GM04504 (cell line): ENCODE data around the gene EHBP1L1.
A peak's percentile ranks its signal among the peaks of the same experiment; 100 is the strongest.
"Not testable (repeated sequence)": the region's sequence is repeated elsewhere in the genome, so short reads cannot be mapped to it uniquely, and the experiment has no call there.

Source experiments
- DNase-seq: peaks from one replicate; pipeline ENCODE4 v3.0.0-alpha.2; 2012; ENCODE audit warnings: low read depth

Gene EHBP1L1

DNA sequence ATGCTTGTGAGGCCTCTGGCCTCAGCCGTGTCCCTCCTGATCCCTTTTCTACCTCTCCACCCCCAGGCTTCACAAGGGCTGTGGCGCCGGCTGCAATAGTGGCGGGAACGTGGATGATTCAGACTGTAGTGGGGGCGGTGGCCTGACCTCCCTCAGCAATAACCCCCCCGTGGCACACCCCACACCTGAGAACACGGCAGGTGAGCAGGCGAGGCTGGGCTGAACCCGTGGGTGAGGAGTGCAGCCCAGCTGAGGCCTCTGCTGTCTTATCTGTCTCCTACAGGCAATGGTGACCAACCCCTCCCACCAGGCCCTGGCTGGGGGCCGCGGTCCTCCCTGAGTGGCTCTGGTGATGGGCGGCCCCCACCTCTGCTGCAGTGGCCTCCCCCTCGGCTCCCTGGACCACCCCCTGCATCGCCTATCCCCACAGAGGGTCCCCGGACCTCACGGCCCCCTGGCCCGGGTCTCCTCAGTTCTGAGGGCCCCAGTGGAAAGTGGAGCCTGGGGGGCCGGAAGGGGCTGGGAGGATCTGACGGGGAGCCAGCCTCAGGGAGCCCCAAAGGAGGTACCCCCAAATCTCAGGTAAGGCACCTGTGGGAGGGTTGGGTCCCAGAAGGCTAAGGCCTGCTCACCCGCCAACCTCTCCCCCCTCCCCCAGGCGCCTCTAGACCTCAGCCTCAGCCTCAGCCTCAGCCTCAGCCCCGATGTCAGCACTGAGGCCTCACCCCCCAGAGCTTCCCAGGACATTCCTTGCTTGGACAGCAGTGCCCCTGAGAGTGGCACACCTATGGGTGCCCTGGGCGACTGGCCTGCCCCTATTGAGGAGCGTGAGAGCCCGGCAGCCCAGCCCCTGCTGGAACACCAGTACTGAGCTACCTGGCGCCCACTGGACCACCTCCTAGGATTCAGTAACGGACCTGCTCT, 60.5 kb downstream of the EHBP1L1 start:
- DNase-seq: no peak

DNA sequence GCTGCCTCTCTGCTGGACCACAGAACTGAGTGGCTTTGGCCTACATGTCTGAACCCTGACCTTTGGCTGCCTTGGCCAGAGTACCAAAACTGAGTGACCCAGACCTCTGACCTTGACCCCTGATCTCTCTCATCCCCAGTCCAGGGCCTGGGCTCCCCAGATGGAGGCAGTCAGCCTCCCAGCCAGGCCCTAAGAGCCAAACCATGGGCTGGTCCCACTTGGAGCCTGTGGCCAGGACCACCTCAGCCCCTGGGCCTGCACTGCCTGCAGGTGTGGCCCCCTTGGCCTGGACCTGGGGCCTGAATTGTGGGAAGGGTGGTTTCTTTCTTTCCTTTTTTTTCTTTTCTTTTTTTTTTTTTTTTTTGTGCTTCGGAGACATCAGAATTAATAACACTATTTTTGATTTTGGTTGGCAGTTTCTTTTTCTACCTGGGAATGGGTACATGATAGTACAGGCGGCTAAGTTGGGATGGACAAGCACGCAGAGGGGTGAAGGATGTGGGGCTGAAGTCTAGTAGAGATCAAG, 61.2 kb downstream of the EHBP1L1 start:
- DNase-seq: no peak

DNA sequence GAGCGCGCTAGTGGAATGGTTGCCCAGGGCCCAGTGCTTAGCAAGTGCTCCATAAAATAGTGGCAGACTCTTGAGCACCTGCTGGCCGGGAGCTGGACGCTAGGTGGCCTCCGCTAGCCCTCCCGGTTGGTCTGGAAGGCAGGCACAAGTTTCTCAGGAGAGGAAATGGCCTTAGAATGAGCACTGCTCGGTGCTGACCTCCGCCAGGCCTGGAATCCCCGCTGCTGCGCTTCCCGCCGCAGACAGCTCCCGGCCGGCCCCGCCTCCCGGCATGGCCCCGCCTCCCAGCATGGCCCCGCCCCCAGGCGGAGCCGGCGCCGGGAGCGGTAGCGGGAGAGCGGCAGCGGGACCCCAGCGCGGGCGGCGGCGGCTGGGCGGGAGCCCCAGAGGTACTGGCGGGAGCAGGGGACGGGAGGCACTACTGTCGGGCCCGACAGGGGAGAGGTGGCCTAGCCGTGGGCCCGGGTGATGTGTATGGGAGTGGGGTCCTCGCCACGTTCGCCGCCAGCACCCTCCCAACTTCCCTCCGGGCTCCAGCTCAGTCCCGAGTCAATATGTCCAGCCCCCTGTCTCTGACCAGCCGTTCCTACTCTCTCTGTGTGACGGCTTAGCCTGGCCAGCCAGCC, 62.1 kb downstream of the EHBP1L1 start, which contains the start of gene SIPA1:
SIPA1 (plus strand) TSS at position 308 of the 626 bp plus-strand sequence. CDS start 2,821 bp downstream, outside the sequence.
- peak; percentile 80 for DNase-seq

DNA sequence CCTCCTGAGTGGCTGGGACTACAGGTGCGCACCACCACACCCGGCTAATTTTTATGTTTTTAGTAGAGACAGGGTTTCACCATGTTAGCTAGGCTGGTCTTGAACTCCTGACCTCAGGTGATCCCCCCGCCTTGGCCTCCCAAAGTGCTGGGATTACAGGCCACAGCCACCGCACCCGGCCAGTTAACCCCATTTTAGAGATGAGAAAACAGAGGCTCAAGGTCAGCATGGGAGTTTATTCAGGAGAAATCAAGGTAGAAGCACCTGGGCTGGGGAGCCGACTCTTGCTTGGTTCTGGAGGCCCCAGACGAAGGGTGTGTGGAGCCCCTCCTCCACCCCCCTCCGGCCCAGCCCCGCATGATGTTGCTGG, 63.4 kb downstream of the EHBP1L1 start:
- not testable (repeated sequence) for DNase-seq

DNA sequence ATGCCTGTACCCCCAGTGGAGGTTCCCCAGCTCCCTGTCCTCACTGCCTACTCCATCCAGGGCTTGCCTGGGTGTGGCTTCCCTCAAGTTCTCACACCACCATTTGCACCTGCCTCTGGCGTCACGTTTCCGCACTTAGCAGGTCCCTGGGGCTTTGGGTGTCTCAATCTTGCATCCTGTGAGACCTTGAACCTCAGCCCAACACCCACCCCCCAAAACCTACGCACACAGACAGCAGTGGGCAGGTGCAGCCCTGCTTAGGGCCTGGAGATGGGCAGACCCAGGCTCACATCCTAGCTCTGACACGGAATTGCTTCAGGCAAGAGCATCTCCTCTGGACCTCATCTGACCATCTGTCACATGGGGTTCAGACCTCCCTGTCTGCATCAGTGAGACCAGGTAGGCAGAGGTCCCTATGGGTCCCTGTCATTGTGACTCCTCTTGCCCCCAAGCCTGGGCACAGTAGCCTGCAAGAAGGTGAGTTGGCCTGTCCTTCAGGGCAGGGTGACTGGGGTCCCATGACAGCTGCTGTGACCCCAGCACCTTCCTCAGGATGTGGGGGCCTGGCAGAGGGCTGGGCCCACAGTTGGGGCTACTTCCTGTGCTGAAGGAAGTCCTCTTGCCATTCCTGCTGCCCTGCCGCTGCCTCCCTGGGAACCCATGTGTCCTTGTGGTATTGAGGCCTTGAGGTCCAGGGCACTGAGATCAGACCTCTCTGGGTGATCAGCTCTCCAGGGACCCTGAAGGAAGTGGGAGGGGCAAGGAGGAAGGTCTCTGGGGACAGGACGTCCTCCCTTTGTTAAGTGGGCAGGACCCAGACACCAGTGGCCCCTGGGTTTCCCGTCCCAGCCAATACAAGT, 64.0 kb downstream of the EHBP1L1 start:
- DNase-seq: no peak

DNA sequence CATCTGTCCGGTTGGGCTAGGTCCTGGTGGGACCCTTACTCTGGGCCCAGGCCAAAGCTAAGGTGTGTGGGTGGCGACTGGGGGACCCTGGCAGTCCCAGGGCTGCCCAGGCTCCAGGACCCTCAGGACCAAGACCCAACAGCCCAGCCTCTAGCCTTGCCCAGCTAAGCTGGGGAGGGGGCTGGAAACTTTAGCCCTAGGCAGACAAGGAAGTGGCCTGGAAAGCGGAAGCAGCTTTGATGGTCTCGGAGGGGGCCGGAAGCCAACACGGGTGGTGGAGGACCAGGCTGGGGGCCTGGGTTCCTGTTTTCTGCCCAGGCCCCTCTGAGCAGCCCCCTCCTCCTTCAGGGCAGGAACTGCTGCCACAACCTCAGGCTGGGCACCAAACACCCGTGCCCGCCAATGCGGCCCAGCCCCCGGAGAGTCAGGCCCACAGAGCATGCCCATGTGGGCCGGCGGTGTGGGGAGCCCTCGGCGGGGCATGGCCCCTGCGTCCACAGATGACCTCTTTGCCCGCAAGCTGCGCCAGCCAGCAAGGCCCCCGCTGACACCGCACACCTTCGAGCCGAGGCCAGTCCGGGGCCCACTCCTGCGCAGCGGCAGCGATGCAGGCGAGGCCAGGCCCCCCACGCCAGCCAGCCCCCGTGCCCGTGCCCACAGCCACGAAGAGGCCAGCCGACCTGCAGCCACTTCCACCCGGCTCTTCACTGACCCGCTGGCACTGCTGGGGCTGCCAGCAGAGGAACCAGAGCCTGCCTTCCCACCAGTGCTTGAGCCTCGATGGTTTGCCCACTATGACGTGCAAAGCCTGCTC, 64.8 kb downstream of the EHBP1L1 start:
- no peak for DNase-seq

DNA sequence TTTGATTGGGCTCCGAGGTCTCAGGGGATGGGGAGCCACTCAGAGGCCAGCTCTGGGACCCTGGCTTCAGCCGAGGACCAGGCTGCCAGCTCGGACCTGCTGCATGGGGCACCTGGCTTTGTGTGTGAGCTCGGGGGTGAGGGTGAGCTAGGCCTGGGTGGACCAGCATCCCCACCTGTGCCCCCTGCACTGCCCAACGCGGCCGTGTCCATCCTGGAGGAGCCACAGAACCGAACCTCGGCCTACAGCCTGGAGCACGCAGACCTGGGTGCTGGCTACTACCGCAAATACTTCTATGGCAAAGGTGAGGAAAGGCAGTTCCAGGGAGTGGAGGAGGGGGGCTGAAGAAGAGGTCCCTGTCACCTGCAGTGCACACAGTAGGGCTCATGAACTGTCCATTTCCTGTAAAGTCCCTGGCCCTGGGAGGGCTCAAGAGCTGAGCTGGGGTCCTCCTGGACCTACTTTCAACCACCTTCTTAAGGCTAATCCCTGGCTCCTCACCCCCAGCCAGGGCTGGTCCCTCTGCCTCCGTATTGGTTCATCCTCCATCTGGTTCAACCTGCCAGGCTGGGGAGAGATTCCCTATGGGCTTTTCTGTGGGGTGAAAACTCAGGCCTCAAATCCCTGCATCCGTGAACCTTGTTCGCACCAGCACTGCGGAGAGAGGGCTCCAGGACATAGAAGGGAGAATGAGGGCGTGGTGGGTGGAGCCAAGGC, 65.6 kb downstream of the EHBP1L1 start:
- DNase-seq: no peak
